Transverse colon (tissue), 4 donors: Measurements from ENCODE around the gene RABEP2. TPM values are rescaled to one million over a fixed set of nuclear protein-coding genes. Genes with fewer than 3 reads are reported as not detected.

Experiments used
- DNase-seq: peaks from one replicate; pipeline ENCODE4 v3.0.0-alpha.2; 2019
- H3K27ac ChIP-seq, 4 donors: fragments of 200-600 bp; sonication (generic); 2 replicates each; pipeline ENCODE4 v1.5.1; 2016 to 2018; ENCODE audit warnings: inconsistent platforms in 4 of 4
- H3K27me3 ChIP-seq: fragments of 200-600 bp; sonication (generic); 2 replicates; pipeline ENCODE4 v1.5.1; 2017; ENCODE audit warnings: inconsistent platforms
- H3K36me3 ChIP-seq, 4 donors: fragments of 200-600 bp; sonication (generic); 2 replicates each; pipeline ENCODE4 v1.5.1; 2017 to 2019; ENCODE audit warnings: inconsistent platforms in 4 of 4
- H3K4me1 ChIP-seq, 4 donors: fragments of 200-600 bp; sonication (generic); 2 replicates each; pipeline ENCODE4 v1.5.1; 2017 to 2020; ENCODE audit warnings: inconsistent platforms in 4 of 4
- H3K4me3 ChIP-seq, 4 donors: fragments of 200-600 bp; sonication (generic); 1 replicate in 1 of 4; 2 replicates in 3 of 4; pipeline versions ENCODE4 v1.5.1 to v1.6.1; 2017 to 2019; ENCODE audit warnings: inconsistent platforms in 4 of 4
- H3K9me3 ChIP-seq, 2 donors: fragments of 200-600 bp; sonication (generic); 2 replicates each; pipeline ENCODE4 v1.5.1; 2017 to 2019; ENCODE audit warnings: inconsistent platforms in 2 of 2
- CTCF ChIP-seq, 5 experiments: fragments of 200-600 bp in 3 of 5; fragments of 450-650 bp in 2 of 5; sonication (generic) in 3 of 5; IDR thresholded peaks; 1 replicate in 2 of 5; 2 replicates in 3 of 5; pipeline ENCODE4 v1.5.1; 2016 to 2017; ENCODE audit warnings: antibody characterized with exemption in 5 of 5, inconsistent platforms in 3 of 5, mild to moderate bottlenecking in 2 of 5, moderate library complexity in 1 of 5
- EP300 ChIP-seq: sonication (generic); formaldehyde crosslinking; IDR thresholded peaks from one replicate; pipeline ENCODE4 v1.6.1; 2017; ENCODE audit warnings: antibody characterized with exemption, low read depth
- POLR2A ChIP-seq: fragments of 450-650 bp; IDR thresholded peaks from one replicate; pipeline ENCODE4 v1.6.1; 2016; ENCODE audit warnings: antibody characterized with exemption, mild to moderate bottlenecking, moderate library complexity
- POLR2AphosphoS5 ChIP-seq, 3 donors: sonication (generic); formaldehyde crosslinking; IDR thresholded peaks; one replicate each; pipeline ENCODE4 v1.6.1; 2016; ENCODE audit warnings: antibody characterized with exemption in 3 of 3
- WGBS, 2 donors: methylation state at CpG; one replicate each; pipeline ENCODE4 v1.1.5; 2018; ENCODE audit warnings: low coverage in 1 of 2; 5-methylcytosine and 5-hydroxymethylcytosine counted together
- in situ Hi-C, 4 donors: fragments of 200-750 bp; cut with MboI; loops; one replicate each; pipeline versions ENCODE4 v1.15.0 to v1.15.1; 2017; ENCODE audit warnings: low sequenced_read_pairs in 3 of 4, low pct_ligation_motif_present in 1 of 4, low pct_unique_long_range_greater_than_20kb in 1 of 4
- intact Hi-C: fragments of 100-400 bp; cut with DNase I; formaldehyde crosslinking; loops from one replicate; pipeline ENCODE4 v1.15.1; 2023; ENCODE audit warnings: low total_unique reads
- total RNA-seq, 4 donors: library from RNA; depleted of rRNA; stranded (reverse); fragments of >200 nt; gene quantifications; one replicate each; pipeline ENCODE4 v1.1.0, GENCODE V29; 2016

The RABEP2 gene
- total RNA-seq, 4 donors from 2014 or later = 57.1 to 182 (median 130) TPM

- in situ Hi-C loops (no loop called here), intact Hi-C loops (no loop called here)
- H3K36me3 ChIP-seq = peaks cover 0 to 39% (median 10%) of the 10 kb centered on the region in 4 donors
- peaks cover 0 to 12% (median 5%) of the 10 kb centered on the region in 4 donors for H3K4me1 ChIP-seq
- DNase-seq = no peak
- 91 to 100% methylated on average over 1 to 3 of the region's 3 CpGs for WGBS, 2 donors
- no peak for TF ChIP-seq POLR2A
- TF ChIP-seq EP300 = no peak
- no peak for TF ChIP-seq POLR2AphosphoS5 (IDR thresholded peaks at IDR 0.05)
- TF ChIP-seq CTCF (IDR thresholded peaks at IDR 0.05) = no peak
- no peak overlapping the region for H3K27ac ChIP-seq
- no peaks in the 10 kb centered on the region for H3K9me3 ChIP-seq
- H3K4me3 ChIP-seq = no peak overlapping the region
- H3K27me3 ChIP-seq = no peaks in the 10 kb centered on the region
Measured at GRCh38 chr16:28918698-28919097, 6.3 kb downstream of the RABEP2 start.

- intact Hi-C loops = no loop called here
- DNase-seq = no peak
- in situ Hi-C loops = no loop called here
- no peak for TF ChIP-seq EP300
- no peak for TF ChIP-seq POLR2A
- no peak for TF ChIP-seq CTCF (IDR thresholded peaks at IDR 0.05)
- no peak for TF ChIP-seq POLR2AphosphoS5 (IDR thresholded peaks at IDR 0.05)
- Histone ChIP-seq H3K36me3 (peaks cover 0 to 46% (median 10%) of the 10 kb centered on the region in 4 donors), H3K27me3 (no peaks in the 10 kb centered on the region), H3K27ac (no peak overlapping the region), H3K9me3 (no peaks in the 10 kb centered on the region), H3K4me1 (no peaks in the 10 kb centered on the region), H3K4me3 (no peak overlapping the region)
- 87 to 95% methylated on average over 3 to 7 of the region's 7 CpGs for WGBS, 2 donors
Measured at GRCh38 chr16:28917095-28917494, 7.9 kb downstream of the RABEP2 start.

- peaks cover 0 to 8% (median 5%) of the 10 kb centered on the region in 4 donors for H3K4me1 ChIP-seq
- no peak overlapping the region for H3K27ac ChIP-seq
- intact Hi-C loops (no loop called here), in situ Hi-C loops (no loop called here)
- peaks cover 0 to 46% (median 10%) of the 10 kb centered on the region in 4 donors for H3K36me3 ChIP-seq
- no peak for DNase-seq
- no peaks in the 10 kb centered on the region for H3K27me3 ChIP-seq
- no peaks in the 10 kb centered on the region for H3K9me3 ChIP-seq
- TF ChIP-seq CTCF (IDR thresholded peaks at IDR 0.05) (no peak), POLR2AphosphoS5 (IDR thresholded peaks at IDR 0.05) (no peak), POLR2A (no peak), EP300 (no peak)
- H3K4me3 ChIP-seq = no peak overlapping the region
Measured at GRCh38 chr16:28915181-28915580, 9.9 kb downstream of the RABEP2 start.

- intact Hi-C loops (no loop called here), in situ Hi-C loops (no loop called here)
- Histone ChIP-seq H3K27me3 (no peaks in the 10 kb centered on the region), H3K4me3 (no peak overlapping the region), H3K36me3 (peaks cover 0 to 40% (median 10%) of the 10 kb centered on the region in 4 donors), H3K4me1 (peaks cover 0 to 11% (median 5%) of the 10 kb centered on the region in 4 donors), H3K27ac (no peak overlapping the region), H3K9me3 (no peaks in the 10 kb centered on the region)
- no peak for DNase-seq
- WGBS, 2 donors = 60 to 92% methylated on average over 1 to 23 of the region's 29 CpGs
- TF ChIP-seq POLR2AphosphoS5 (IDR thresholded peaks at IDR 0.05) (no peak), POLR2A (no peak), EP300 (no peak), CTCF (IDR thresholded peaks at IDR 0.05) (no peak)
Measured at GRCh38 chr16:28913946-28914724, 10.9 kb downstream of the RABEP2 start.
